MM.1S (cell line): ENCODE measurements around the gene EIF4E.
"Not testable (repeated sequence)": the region's sequence is repeated elsewhere in the genome, so short reads cannot be mapped to it uniquely, and the experiment has no call there.

ENCODE experiments used
- DNase-seq: peaks from one replicate; pipeline ENCODE4 v3.0.0-alpha.2; 2015
- H2AFZ ChIP-seq: fragments of 300-600 bp; sonication (generic); 2 replicates; pipeline ENCODE4 v1.6.0; 2016; ENCODE audit warnings: antibody characterized with exemption, low read length
- H3F3A ChIP-seq: fragments of 300-600 bp; sonication (generic); 2 replicates; pipeline ENCODE4 v1.6.1; 2016; ENCODE audit warnings: mild to moderate bottlenecking, antibody characterized with exemption, low read length, moderate library complexity, mixed read lengths; ENCODE audit not compliant: insufficient read depth
- H3K27ac ChIP-seq: fragments of 300-600 bp; sonication (generic); 2 replicates; pipeline ENCODE4 v1.5.1; 2016; ENCODE audit warnings: mild to moderate bottlenecking, low read length
- H3K27me3 ChIP-seq: fragments of 300-600 bp; sonication (generic); replicated peaks from 2 replicates; pipeline ENCODE4 v1.6.0; 2016; ENCODE audit warnings: low read length; ENCODE audit not compliant: insufficient read depth
- H3K36me3 ChIP-seq: fragments of 300-600 bp; sonication (generic); replicated peaks from 2 replicates; pipeline ENCODE4 v1.6.1; 2016; ENCODE audit warnings: mild to moderate bottlenecking, low read length, mixed read lengths; ENCODE audit not compliant: insufficient read depth
- H3K4me1 ChIP-seq: fragments of 300-600 bp; sonication (generic); 2 replicates; pipeline ENCODE4 v1.6.1; 2016; ENCODE audit warnings: low read length, mixed read lengths
- H3K4me2 ChIP-seq: fragments of 300-600 bp; sonication (generic); 2 replicates; pipeline ENCODE4 v1.6.0; 2016; ENCODE audit warnings: low read depth, low read length
- H3K4me3 ChIP-seq: fragments of 300-600 bp; sonication (generic); 2 replicates; pipeline ENCODE4 v1.5.1; 2016; ENCODE audit warnings: low read length, mixed read lengths
- H3K79me2 ChIP-seq: fragments of 300-600 bp; sonication (generic); 2 replicates; pipeline ENCODE4 v1.6.1; 2016; ENCODE audit warnings: mixed run types, low read length, mixed read lengths
- H3K9ac ChIP-seq: fragments of 300-600 bp; sonication (generic); 2 replicates; pipeline ENCODE4 v1.6.1; 2016; ENCODE audit warnings: low read length, mixed read lengths
- H3K9me2 ChIP-seq: fragments of 300-600 bp; sonication (generic); replicated peaks from 2 replicates; pipeline ENCODE4 v1.6.1; 2016; ENCODE audit warnings: mild to moderate bottlenecking, low read length, mixed read lengths; ENCODE audit not compliant: insufficient read depth
- H3K9me3 ChIP-seq: fragments of 300-600 bp; sonication (generic); replicated peaks from 2 replicates; pipeline ENCODE4 v1.6.1; 2016; ENCODE audit warnings: mild to moderate bottlenecking, low read length, mixed read lengths; ENCODE audit not compliant: insufficient read depth
- H4K20me1 ChIP-seq: fragments of 300-600 bp; sonication (generic); 2 replicates; pipeline ENCODE4 v1.6.1; 2016; ENCODE audit warnings: mild to moderate bottlenecking, low read length, moderate library complexity, mixed read lengths; ENCODE audit not compliant: insufficient read depth
- EZH2 ChIP-seq: fragments of 300-600 bp; sonication (generic); optimal IDR thresholded peaks from 2 replicates; pipeline ENCODE3; 2017; ENCODE audit warnings: low read depth, mild to moderate bottlenecking, antibody characterized with exemption, low read length, mixed read lengths
- EZH2phosphoT487 ChIP-seq: fragments of 300-600 bp; sonication (generic); IDR thresholded peaks from 2 replicates; pipeline ENCODE4 v1.6.1; 2018; ENCODE audit warnings: antibody characterized with exemption, low read length
- TF ChIP-seq, protein P1 (sequence below): fragments of 300-600 bp; sonication (generic); IDR thresholded peaks from 2 replicates; pipeline ENCODE4 v1.5.1; 2016; ENCODE audit warnings: antibody characterized with exemption, low read length, mixed read lengths

The EIF4E gene

GRCh38 chr4:98935633-98936032 is 6.7 kb upstream of the EIF4E start:
- Histone ChIP-seq H2AFZ (no peak overlapping the region), H3F3A (peaks cover under 1% of the 10 kb centered on the region; the same call in 1 of the 2 replicates), H3K9me2 (no peaks in the 10 kb centered on the region), H3K36me3 (no peaks in the 10 kb centered on the region), H3K4me2 (no peak overlapping the region), H4K20me1 (no peaks in the 10 kb centered on the region), H3K27me3 (no peaks in the 10 kb centered on the region), H3K79me2 (no peaks in the 10 kb centered on the region), H3K4me1 (peaks cover 12% of the 10 kb centered on the region), H3K9me3 (no peaks in the 10 kb centered on the region), H3K9ac (no peak overlapping the region), H3K27ac (no peak overlapping the region), H3K4me3 (no peak overlapping the region)
- DNase-seq: no peak
- TF ChIP-seq, protein P1, sequence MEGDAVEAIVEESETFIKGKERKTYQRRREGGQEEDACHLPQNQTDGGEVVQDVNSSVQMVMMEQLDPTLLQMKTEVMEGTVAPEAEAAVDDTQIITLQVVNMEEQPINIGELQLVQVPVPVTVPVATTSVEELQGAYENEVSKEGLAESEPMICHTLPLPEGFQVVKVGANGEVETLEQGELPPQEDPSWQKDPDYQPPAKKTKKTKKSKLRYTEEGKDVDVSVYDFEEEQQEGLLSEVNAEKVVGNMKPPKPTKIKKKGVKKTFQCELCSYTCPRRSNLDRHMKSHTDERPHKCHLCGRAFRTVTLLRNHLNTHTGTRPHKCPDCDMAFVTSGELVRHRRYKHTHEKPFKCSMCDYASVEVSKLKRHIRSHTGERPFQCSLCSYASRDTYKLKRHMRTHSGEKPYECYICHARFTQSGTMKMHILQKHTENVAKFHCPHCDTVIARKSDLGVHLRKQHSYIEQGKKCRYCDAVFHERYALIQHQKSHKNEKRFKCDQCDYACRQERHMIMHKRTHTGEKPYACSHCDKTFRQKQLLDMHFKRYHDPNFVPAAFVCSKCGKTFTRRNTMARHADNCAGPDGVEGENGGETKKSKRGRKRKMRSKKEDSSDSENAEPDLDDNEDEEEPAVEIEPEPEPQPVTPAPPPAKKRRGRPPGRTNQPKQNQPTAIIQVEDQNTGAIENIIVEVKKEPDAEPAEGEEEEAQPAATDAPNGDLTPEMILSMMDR: no peak
- TF ChIP-seq EZH2phosphoT487 (no peak), EZH2 (no peak)

GRCh38 chr4:98934851-98935250 is 5.9 kb upstream of the EIF4E start:
- not testable (repeated sequence) for H3K4me2 ChIP-seq, H3K27ac ChIP-seq, H3K4me3 ChIP-seq, H3K36me3 ChIP-seq, H2AFZ ChIP-seq, H3K9ac ChIP-seq, DNase-seq, H3K79me2 ChIP-seq, H3K9me3 ChIP-seq, H3F3A ChIP-seq, H4K20me1 ChIP-seq, H3K9me2 ChIP-seq, H3K27me3 ChIP-seq
- H3K4me1 ChIP-seq: peaks cover 18% of the 10 kb centered on the region

- Histone ChIP-seq H4K20me1 (no peaks in the 10 kb centered on the region), H3K4me2 (peak overlapping the region; percentile 42; the same call in 1 of the 2 replicates), H3K4me1 (peaks cover 18% of the 10 kb centered on the region), H2AFZ (peak overlapping the region; percentile 31), H3K36me3 (no peaks in the 10 kb centered on the region), H3K4me3 (no peak overlapping the region), H3K9me3 (no peaks in the 10 kb centered on the region), H3K9me2 (no peaks in the 10 kb centered on the region), H3K27ac (peak overlapping the region; percentile 12; the same call in 1 of the 2 replicates), H3K9ac (no peak overlapping the region), H3K27me3 (no peaks in the 10 kb centered on the region), H3F3A (peaks cover 20% of the 10 kb centered on the region), H3K79me2 (peaks cover 14% of the 10 kb centered on the region)
- DNase-seq: peak; percentile 48
- TF ChIP-seq EZH2phosphoT487: no peak
- TF ChIP-seq, protein P1: no peak
- TF ChIP-seq EZH2: no peak
Measured at GRCh38 chr4:98932539-98932938, 3.6 kb upstream of the EIF4E start.

GRCh38 chr4:98930311-98930865 is 1.5 kb upstream of the EIF4E start:
- Histone ChIP-seq H3K27me3 (no peaks in the 10 kb centered on the region), H4K20me1 (peaks cover 15% of the 10 kb centered on the region), H2AFZ (peak overlapping the region; percentile 69), H3K9ac (peak overlapping the region; percentile 82), H3K36me3 (0 out of 2 replicates have a peak, but pooled peaks cover 6% of the 10 kb centered on the region), H3K9me2 (no peaks in the 10 kb centered on the region), H3K9me3 (no peaks in the 10 kb centered on the region), H3K4me1 (peaks cover 23% of the 10 kb centered on the region), H3K4me3 (peak overlapping the region; percentile 69), H3K79me2 (peaks cover 35% of the 10 kb centered on the region), H3F3A (peaks cover 20% of the 10 kb centered on the region), H3K27ac (peak overlapping the region; percentile 94; the same call in 1 of the 2 replicates), H3K4me2 (peak overlapping the region; percentile 95)
- no peak for TF ChIP-seq EZH2
- no peak for TF ChIP-seq EZH2phosphoT487
- TF ChIP-seq, protein P1: no peak
- no peak for DNase-seq
